Peyer's patch (tissue), 4 donors: ENCODE results near the gene CACNA2D3. TPM values are rescaled to one million over a fixed set of nuclear protein-coding genes. Genes with fewer than 3 reads are reported as not detected.

ENCODE experiments used
- DNase-seq, 3 donors: peaks; one replicate each; pipeline ENCODE4 v3.0.0-alpha.2; 2017 to 2019
- H3K27ac ChIP-seq, 4 donors: fragments of 200-600 bp; sonication (generic); one replicate each; pipeline ENCODE4 v1.5.1; 2016 to 2019
- H3K27me3 ChIP-seq, 2 donors: fragments of 200-600 bp; sonication (generic); one replicate each; pipeline ENCODE4 v1.5.1; 2019
- H3K36me3 ChIP-seq, 3 donors: fragments of 200-600 bp; sonication (generic); one replicate each; pipeline ENCODE4 v1.5.1; 2016 to 2019
- H3K4me1 ChIP-seq, 4 donors: fragments of 200-600 bp; sonication (generic); one replicate each; pipeline ENCODE4 v1.5.1; 2016 to 2019
- H3K4me3 ChIP-seq, 4 donors: fragments of 200-600 bp; sonication (generic); 1 replicate in 3 of 4; 2 replicates in 1 of 4; pipeline ENCODE4 v1.5.1; 2016 to 2019; ENCODE audit warnings: mild to moderate bottlenecking in 1 of 4
- H3K9me3 ChIP-seq, 4 donors: fragments of 200-600 bp; sonication (generic); one replicate each; pipeline ENCODE4 v1.5.1; 2016 to 2019; ENCODE audit warnings: mild to moderate bottlenecking in 1 of 4
- POLR2A ChIP-seq, 2 donors: fragments of 450-650 bp; IDR thresholded peaks; one replicate each; pipeline ENCODE4 v1.5.1; 2017; ENCODE audit warnings: antibody characterized with exemption in 2 of 2, mild to moderate bottlenecking in 2 of 2, moderate library complexity in 2 of 2
- total RNA-seq, 4 donors: library from RNA; depleted of rRNA; stranded (reverse); fragments of >200 nt; gene quantifications; one replicate each; pipeline ENCODE4 v1.1.0, GENCODE V29; 2016
- TF ChIP-seq, protein P1 (sequence below), 6 experiments: fragments of 450-650 bp in 4 of 6; fragments of 200-600 bp in 2 of 6; sonication (generic) in 1 of 6; IDR thresholded peaks; one replicate each; pipeline ENCODE4 v1.5.1; 2017 to 2019; ENCODE audit warnings: antibody characterized with exemption in 6 of 6, mild to moderate bottlenecking in 3 of 6, moderate library complexity in 1 of 6

The CACNA2D3 gene
- total RNA-seq, 4 donors from 2014 or later, result 0.27 to 5.0 TPM; not detected in 2

DNA sequence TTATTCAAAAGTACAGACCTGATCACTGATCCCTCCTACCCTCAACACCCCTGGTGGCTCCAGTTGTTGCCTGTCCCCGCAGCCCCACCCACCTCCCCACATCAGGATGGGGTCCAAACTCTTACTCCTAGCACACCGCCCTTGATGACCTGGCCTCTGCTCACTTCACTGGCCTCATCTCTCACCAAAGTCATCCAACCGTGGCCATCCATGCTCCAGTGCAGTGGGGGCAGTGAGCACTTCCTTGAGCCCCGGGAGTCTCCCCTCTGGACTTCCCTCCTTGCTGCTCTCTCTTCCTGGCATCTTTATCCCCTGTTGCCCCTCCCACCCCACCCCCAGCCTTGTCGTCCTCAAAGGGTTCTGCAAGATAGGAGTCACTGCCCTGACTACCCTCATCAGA, 191.1 kb downstream of the CACNA2D3 start:
- H3K27ac ChIP-seq, result no peak overlapping the region
- no peaks in the 10 kb centered on the region for H3K4me1 ChIP-seq
- no peak for TF ChIP-seq POLR2A (IDR thresholded peaks at IDR 0.05)
- TF ChIP-seq, protein P1, sequence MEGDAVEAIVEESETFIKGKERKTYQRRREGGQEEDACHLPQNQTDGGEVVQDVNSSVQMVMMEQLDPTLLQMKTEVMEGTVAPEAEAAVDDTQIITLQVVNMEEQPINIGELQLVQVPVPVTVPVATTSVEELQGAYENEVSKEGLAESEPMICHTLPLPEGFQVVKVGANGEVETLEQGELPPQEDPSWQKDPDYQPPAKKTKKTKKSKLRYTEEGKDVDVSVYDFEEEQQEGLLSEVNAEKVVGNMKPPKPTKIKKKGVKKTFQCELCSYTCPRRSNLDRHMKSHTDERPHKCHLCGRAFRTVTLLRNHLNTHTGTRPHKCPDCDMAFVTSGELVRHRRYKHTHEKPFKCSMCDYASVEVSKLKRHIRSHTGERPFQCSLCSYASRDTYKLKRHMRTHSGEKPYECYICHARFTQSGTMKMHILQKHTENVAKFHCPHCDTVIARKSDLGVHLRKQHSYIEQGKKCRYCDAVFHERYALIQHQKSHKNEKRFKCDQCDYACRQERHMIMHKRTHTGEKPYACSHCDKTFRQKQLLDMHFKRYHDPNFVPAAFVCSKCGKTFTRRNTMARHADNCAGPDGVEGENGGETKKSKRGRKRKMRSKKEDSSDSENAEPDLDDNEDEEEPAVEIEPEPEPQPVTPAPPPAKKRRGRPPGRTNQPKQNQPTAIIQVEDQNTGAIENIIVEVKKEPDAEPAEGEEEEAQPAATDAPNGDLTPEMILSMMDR (IDR thresholded peaks at IDR 0.05), result no peak
- no peak overlapping the region for H3K4me3 ChIP-seq
- H3K36me3 ChIP-seq, result no peaks in the 10 kb centered on the region
- no peak for DNase-seq
- no peaks in the 10 kb centered on the region for H3K9me3 ChIP-seq
- H3K27me3 ChIP-seq, result no peaks in the 10 kb centered on the region

GRCh38 chr3:54321520-54321919, 199.2 kb downstream of the CACNA2D3 start:
- no peak for DNase-seq
- no peaks in the 10 kb centered on the region for H3K27me3 ChIP-seq

DNA sequence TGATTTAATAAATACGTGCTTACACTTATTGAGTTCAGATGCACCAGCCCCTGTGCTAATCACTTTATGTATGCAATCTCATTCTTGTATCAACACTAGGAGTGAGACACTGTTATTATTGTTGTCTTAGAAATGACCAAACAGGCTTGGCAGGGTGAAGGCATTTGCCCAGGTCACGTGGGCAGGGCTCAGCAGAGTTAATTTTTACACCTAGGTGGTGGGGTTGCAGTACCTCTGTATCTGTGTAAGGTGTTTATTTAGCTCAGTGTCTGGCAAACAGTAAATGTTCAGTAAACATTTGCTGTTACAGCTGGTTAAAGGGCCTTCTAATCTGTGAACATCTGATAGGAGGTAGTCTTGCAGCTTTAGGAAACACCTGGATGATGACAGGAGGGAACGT, 200.0 kb downstream of the CACNA2D3 start:
- no peaks in the 10 kb centered on the region for H3K9me3 ChIP-seq
- H3K36me3 ChIP-seq, result no peaks in the 10 kb centered on the region
- DNase-seq, result no peak
- H3K27ac ChIP-seq, result no peak overlapping the region
- H3K4me3 ChIP-seq, result no peak overlapping the region
- no peaks in the 10 kb centered on the region for H3K27me3 ChIP-seq
- TF ChIP-seq, protein P1 (IDR thresholded peaks at IDR 0.05), result no peak
- no peak for TF ChIP-seq POLR2A (IDR thresholded peaks at IDR 0.05)
- no peaks in the 10 kb centered on the region for H3K4me1 ChIP-seq

More at GRCh38 chr3:54321520-54321919, 199.2 kb downstream of the CACNA2D3 start:
- TF ChIP-seq POLR2A (IDR thresholded peaks at IDR 0.05), result no peak
- TF ChIP-seq, protein P1 (IDR thresholded peaks at IDR 0.05), result no peak
- H3K9me3 ChIP-seq, result no peaks in the 10 kb centered on the region
- H3K27ac ChIP-seq, result no peak overlapping the region
- no peaks in the 10 kb centered on the region for H3K36me3 ChIP-seq
- no peaks in the 10 kb centered on the region for H3K4me1 ChIP-seq
- no peak overlapping the region for H3K4me3 ChIP-seq

DNA sequence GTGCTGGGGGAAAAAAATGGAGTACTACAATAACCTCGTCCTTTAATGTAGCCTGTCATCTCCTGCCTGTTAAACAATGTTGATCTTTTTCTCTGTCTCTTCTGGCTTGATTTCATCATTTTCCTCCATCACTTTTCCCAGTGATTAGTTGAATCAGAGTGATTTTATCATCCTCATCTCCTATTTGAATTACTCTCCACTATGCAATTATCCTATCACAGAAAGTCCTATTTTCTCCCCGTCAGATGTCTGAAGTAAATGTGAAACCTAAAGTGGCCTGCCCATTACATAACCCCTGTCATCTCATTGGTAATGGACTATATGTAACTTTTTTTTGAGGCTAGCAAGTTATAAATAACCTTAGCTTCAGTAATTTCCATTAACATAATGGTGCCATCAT, 201.8 kb downstream of the CACNA2D3 start:
- Histone ChIP-seq H3K9me3 (no peaks in the 10 kb centered on the region), H3K4me1 (no peaks in the 10 kb centered on the region), H3K36me3 (no peaks in the 10 kb centered on the region), H3K4me3 (no peak overlapping the region), H3K27me3 (no peaks in the 10 kb centered on the region), H3K27ac (no peak overlapping the region)
- DNase-seq, result no peak
- TF ChIP-seq, protein P1 (IDR thresholded peaks at IDR 0.05), result no peak
- no peak for TF ChIP-seq POLR2A (IDR thresholded peaks at IDR 0.05)

DNA sequence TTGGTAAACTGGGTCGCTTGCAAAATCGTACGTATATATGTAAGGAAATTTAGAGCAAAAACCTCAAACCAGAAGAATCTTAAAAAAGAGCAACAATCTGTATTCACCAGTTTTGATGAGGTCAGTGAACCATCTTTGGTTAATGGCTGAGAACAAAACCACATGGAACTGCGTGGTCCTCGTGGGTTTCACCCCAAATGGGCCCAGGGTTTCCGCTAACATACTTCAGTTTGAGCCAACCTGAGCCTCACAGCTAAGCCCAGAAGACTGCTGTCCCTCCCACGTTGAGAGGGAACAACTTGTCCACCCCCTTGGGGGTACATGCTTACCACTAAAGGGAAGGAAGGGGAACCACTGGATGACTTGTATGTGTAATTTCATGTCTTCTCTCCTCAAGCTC, 204.6 kb downstream of the CACNA2D3 start:
- no peaks in the 10 kb centered on the region for H3K9me3 ChIP-seq
- H3K4me3 ChIP-seq, result no peak overlapping the region
- H3K36me3 ChIP-seq, result no peaks in the 10 kb centered on the region
- H3K4me1 ChIP-seq, result no peaks in the 10 kb centered on the region
- no peak overlapping the region for H3K27ac ChIP-seq
- no peak for TF ChIP-seq POLR2A (IDR thresholded peaks at IDR 0.05)
- TF ChIP-seq, protein P1 (IDR thresholded peaks at IDR 0.05), result no peak
- no peaks in the 10 kb centered on the region for H3K27me3 ChIP-seq
- DNase-seq, result no peak

- no peak for DNase-seq
- no peak for TF ChIP-seq POLR2A (IDR thresholded peaks at IDR 0.05)
- TF ChIP-seq, protein P1 (IDR thresholded peaks at IDR 0.05), result no peak
- no peaks in the 10 kb centered on the region for H3K36me3 ChIP-seq
Observed at GRCh38 chr3:54331341-54331740, 209.0 kb downstream of the CACNA2D3 start.

More at GRCh38 chr3:54331341-54331740, 209.0 kb downstream of the CACNA2D3 start:
- Histone ChIP-seq H3K9me3 (no peaks in the 10 kb centered on the region), H3K27me3 (no peaks in the 10 kb centered on the region), H3K4me1 (no peaks in the 10 kb centered on the region), H3K27ac (no peak overlapping the region), H3K4me3 (no peak overlapping the region)
